AG09319 (cell line): ENCODE measurements around the gene POLR2H.

Experiments
- DNase-seq: peaks from one replicate; pipeline ENCODE4 v3.0.0-alpha.2; 2010; ENCODE audit warnings: low read depth; ENCODE audit errors: extremely low read depth
- TF ChIP-seq, protein P1 (sequence below): IDR thresholded peaks from 2 replicates; pipeline ENCODE4 v1.5.1; 2011; ENCODE audit warnings: low read depth, mild to moderate bottlenecking, inconsistent platforms, low read length, moderate library complexity

POLR2H gene

DNA sequence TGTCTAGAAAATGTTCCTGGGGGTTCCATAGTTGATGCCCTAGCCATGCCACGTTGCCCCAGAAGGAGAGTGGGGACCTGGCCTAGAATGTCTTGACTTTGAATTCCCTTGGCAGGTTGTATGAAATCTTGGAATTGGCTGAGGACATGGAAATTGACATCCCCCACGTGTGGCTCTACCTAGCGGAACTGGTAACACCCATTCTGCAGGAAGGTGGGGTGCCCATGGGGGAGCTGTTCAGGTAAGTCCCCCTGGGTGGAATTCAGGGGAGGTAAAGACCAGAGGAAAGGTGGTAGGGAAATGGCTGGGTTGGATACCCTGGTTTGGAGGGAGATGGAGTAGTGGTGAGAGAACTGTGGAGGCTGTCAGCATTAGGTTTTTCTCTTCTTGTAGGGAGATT is 33.0 kb upstream of the POLR2H start:
- TF ChIP-seq, protein P1, sequence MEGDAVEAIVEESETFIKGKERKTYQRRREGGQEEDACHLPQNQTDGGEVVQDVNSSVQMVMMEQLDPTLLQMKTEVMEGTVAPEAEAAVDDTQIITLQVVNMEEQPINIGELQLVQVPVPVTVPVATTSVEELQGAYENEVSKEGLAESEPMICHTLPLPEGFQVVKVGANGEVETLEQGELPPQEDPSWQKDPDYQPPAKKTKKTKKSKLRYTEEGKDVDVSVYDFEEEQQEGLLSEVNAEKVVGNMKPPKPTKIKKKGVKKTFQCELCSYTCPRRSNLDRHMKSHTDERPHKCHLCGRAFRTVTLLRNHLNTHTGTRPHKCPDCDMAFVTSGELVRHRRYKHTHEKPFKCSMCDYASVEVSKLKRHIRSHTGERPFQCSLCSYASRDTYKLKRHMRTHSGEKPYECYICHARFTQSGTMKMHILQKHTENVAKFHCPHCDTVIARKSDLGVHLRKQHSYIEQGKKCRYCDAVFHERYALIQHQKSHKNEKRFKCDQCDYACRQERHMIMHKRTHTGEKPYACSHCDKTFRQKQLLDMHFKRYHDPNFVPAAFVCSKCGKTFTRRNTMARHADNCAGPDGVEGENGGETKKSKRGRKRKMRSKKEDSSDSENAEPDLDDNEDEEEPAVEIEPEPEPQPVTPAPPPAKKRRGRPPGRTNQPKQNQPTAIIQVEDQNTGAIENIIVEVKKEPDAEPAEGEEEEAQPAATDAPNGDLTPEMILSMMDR = no peak
- no peak for DNase-seq

DNA sequence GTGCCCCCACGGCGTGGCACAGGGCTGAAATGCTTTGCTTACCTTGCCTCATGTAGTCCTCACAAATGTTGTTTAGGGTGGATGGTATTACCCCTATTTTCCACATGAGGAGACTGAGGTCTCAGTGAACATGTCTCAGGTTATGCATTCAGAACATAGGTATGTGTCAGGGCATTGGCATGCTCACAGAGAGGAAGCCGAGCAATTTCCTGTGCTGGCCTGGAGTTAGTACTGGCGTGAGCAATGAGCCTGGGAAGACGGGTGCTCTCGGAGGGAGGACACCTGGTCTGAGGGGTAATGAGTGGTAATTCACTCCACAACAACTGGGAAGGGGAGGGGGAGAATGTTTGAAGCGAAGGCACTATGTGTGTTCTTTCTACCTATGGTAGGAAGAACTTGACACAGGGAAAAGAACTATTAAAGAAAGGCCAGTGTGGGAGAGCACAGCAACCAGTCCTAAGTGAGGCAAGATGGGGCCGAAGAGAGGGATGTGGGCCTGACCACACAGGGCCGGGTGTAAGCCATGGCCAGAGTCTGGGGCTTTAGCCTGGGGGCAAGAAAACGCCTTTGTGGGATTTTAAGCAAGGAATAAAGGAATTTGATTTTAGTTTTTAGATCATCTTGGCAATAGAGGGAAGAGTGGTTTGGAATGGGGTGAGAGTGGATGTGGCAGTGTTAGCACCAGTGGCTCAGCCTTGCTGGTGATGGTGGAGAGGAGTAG is 29.0 kb upstream of the POLR2H start:
- DNase-seq = no peak
- TF ChIP-seq, protein P1 = no peak

DNA sequence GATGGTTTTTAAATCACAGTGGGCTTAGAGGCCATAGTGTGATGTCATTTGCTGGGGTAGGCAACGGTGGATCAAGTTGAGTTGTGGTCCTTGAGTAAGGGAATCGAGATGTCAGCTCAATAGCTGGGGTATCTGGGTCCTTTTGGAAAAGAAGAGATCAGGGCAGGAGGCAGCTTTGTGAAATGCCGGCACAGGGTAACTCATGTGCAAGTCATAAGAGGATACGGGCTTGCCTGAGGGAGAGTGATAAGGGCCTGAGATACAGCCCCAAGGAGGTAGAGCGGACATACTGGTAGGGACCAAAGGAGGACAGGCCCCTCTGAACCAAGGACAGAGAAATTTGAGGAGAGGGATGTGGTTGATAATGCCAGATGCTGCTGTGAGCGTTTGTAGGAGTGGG is 28.3 kb upstream of the POLR2H start:
- no peak for DNase-seq
- TF ChIP-seq, protein P1 = no peak

DNA sequence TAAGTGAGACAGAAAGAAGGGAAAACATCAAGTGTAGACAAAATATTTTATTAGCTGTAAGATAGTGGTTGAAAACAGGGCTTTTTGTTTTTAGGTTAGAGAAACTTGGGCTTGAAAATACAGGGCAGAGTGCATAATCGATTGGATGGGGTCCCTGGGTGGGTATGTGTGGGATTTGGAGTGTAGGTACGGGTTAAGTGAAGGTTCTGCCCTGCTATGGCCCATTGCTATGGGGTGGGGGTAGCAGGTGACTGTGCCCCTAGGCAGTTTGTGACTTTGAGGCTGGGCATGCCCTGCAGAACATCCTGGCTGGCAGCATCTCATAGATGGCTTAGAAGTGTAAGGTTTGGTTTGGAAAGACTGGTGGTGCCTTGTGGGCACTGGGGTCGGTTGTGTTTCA is 27.8 kb upstream of the POLR2H start:
- no peak for DNase-seq
- TF ChIP-seq, protein P1 = no peak

DNA sequence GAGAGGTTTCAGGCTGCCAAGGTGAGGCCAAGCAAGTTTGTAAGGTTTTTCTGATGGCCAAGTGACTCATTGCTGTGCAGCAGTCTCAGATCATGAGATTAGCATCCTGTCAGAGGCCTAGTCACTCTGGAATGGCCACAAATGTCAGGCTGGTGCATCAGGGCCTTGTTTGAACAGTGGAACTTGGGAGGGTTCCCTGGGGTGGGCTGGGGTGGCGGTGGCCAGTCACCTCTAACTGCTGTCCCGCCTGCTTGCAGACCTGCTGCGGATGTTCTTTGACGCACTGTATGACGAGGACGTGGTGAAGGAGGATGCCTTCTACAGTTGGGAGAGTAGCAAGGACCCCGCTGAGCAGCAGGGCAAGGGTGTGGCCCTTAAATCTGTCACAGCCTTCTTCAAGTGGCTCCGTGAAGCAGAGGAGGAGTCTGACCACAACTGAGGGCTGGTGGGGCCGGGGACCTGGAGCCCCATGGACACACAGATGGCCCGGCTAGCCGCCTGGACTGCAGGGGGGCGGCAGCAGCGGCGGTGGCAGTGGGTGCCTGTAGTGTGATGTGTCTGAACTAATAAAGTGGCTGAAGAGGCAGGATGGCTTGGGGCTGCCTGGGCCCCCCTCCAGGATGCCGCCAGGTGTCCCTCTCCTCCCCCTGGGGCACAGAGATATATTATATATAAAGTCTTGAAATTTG is 26.9 kb upstream of the POLR2H start:
- TF ChIP-seq, protein P1 = no peak
- no peak for DNase-seq

DNA sequence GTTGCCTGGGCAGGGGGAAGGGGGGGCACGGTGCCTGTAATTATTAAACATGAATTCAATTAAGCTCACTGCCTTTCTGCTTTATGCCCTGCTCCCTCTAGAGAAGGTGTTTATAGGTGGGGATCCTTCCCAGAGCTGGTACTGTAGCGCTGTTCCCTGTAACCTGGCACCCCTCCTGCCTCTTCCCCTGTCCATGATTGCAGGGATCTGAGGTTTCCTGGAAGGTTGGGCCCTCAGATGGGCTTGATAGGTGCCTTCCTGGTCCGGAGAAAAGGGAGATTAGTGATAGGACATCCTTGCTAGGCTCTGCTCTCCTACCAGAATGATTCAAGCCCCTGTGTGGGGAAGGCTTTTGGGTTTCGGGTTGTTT is 26.2 kb upstream of the POLR2H start:
- DNase-seq = no peak
- TF ChIP-seq, protein P1 = no peak

DNA sequence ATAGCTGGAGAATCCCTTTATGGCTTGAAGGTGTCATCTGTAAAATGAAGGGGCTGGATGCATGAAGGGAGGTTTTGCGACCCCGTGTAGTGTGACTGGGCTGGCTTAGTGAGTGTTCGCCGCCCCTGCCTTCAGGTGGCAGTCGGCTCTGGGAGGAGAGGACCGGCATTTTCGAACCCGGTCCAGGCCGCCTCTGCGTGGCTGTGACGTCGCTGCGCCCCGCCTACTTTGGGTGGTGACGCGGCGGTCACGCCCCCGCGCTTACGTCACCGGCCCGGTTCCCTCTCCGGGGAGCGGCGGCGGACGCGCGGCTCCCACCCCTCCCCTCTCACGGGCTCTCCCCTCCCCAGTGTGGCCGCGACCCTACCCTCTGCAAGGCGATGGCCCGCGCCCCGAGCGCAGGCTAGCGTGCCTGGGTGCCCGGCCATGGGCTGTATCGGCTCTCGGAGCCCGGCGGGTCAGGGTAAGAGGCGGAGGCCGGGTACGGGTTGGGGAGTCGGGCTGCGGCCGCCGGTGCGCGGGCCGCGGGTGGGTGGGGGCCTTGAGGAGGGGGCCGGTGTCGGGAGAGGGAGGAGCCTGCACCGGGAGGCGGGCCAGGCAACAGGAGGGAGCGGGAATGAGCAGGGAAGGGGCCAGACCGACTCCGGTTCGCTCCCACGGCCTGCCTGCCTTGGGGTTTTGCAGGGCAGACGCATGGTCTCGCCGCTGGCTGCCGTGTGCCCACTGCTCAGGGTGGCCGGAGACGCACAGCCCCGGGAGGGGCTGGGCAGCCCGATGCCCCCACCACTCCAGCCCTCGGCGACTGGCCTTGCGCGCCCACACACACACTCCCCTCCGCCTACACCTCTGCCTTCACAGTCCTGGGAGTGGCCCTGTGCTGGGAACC is 25.6 kb upstream of the POLR2H start:
- TF ChIP-seq, protein P1 = no peak
- no peak for DNase-seq
